DMS114 treated with DMSO at 0.1 percent for 48 hours (cell line): Measurements from ENCODE around the gene FMO5.
"Not testable (repeated sequence)": the region's sequence is repeated elsewhere in the genome, so short reads cannot be mapped to it uniquely, and the experiment has no call there.

Source experiments
- DNase-seq: peaks from one replicate; lab custom pipeline; 2025; ENCODE audit not compliant: unreplicated experiment; lab: John Stamatoyannopoulos, UW

FMO5 gene

GRCh38 chr1:147157116-147157515 is 68.0 kb downstream of the FMO5 start:
- not testable (repeated sequence) for DNase-seq

DNA sequence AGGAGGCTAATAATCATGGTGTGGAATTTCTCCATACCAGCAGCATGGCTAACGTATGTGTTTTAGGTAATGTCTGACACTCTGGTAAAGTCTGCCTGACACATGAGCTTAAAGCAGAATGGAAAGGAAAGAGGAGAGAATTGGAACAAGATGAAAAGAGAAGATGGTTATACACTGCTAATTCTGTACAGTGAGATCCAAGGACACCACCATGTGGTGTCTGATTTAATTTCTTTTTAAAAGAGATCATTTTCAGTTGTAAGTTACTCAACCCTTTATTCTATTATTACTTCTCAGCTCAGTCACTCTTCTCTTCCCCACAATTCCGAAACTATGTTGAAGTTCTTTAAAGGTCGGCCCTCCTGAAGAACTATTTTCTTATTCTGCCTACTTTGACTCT is 68.5 kb downstream of the FMO5 start:
- DNase-seq = no peak

DNA sequence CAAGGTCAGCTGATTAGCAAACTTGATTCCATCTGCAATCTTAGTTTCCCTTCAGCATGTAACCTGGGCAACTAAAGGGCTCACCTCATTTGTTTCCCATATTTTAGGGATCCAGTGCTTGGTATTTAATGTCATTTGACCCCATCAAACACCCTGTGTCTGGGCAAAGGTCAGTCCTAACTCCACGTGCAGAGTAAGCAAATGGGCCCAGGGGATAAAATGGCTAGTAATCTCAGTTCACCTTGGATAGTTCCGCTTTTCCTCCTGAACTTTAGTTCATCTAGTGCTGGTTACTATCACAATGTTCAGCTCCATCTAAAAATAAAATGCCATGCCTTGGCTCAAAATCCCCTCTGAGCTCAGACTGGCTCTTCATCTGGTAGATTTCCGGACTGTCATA is 72.4 kb downstream of the FMO5 start:
- DNase-seq = no peak

DNA sequence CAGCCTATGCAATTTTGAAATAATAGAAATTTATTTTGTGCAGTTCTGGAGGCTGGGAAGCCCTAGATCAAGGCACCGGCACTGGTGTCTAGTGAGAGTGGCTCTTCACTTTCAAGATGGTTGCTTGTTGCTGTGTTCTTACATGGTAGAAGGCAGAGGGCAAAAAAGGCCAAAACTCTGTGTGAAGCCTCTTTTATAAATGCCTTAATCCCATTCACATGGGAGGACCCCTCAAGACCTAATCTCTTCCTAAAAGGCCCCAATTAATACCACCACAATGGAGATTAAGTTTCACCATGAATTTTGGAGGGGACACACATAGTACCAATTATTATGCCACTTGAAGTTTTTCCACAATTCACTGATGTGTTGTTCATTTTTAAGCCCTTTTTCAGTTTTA is 73.9 kb downstream of the FMO5 start:
- DNase-seq = no peak

GRCh38 chr1:147142886-147143285 is 82.3 kb downstream of the FMO5 start:
- no peak for DNase-seq
